HG03066 (cell line): ENCODE results near the gene DYRK1A.

Experiments used
- ATAC-seq: cut with Tn5 transposase; IDR thresholded peaks from one replicate; pipeline ENCODE4 v1.9.1; 2021; ENCODE audit warnings: low read depth; ENCODE audit not compliant: unreplicated experiment

DYRK1A gene

DNA sequence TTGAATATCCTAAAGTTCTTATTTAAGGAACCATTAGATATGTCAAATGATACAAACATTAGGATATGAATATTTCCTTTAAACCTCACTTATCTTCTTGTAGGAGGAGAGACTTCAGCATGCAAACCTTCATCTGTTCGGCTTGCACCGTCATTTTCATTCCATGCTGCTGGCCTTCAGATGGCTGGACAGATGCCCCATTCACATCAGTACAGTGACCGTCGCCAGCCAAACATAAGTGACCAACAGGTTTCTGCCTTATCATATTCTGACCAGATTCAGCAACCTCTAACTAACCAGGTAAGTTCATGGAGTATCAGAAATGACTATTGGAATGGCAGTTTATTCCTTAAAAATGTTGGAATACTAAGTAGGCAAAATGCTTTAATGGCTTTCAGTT lies 106.0 kb downstream of the DYRK1A start:
- no peak for ATAC-seq

DNA sequence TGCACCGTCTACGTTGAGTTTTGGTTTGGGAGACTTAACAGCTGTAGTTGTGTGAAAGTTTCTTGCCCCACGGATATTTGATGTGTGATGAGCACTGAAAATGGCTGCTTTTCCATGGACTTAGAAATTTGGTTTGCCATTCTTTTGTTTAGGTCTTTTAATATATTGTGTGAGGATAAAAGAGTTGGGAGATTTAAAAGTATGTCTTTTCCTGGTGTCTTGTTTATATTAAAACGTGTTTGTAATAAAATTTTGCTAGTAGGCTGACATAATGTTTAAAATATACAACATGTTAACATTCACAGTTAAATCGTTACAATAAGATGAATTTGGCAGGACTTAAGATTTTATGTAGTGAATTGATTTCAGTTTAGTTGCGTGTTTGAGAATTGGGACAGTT lies 106.9 kb downstream of the DYRK1A start:
- no peak for ATAC-seq

DNA sequence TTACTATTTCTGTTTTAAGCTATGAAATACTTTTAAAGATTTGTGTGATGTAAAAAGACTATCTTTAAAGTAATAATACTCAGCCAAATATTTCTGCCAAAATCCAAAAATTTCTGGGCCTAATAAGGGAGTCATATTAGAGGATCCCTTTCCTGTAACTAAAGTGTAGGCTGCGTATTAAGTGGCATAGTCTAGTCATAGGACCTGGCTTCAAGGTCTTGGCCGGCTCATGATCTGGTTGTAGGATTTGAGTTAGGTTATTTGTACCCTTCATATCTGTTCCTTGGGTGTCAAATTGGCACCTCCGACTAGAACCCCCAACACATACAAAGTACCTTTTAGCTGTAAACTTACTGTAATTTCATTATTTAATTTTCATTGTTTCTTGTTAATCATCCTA lies 107.8 kb downstream of the DYRK1A start:
- ATAC-seq = no peak

DNA sequence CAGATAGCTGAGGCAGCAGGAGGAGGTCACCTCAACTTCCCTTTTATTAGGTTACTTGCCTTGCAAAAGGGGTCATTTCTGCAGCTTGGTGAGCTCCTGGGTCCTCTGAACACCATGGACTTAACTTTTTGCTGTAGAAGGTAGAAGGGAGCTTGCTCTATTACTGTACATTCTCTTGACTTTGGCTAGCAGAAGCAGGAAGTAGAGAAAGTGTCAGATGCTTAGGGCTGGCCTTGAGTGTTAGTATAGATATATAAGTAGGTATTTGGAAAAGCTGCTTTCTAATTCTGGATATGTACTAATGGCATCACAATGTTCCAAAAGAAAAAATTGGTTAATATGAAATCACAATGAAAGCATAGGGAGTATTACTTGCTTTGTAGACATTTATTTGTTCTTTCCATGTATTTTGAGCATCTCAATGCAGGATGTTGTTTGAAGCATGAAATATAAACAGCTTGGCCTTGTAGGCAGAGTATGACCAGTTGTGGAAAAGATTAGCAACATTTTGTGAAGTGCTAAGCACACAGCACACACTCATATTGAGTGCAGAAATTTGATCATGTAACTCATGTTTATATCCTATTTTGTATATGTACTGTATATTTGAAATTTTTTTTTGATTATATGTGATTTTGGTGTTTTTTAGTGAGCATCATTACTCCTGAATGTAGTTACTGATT lies 108.8 kb downstream of the DYRK1A start:
- ATAC-seq = no peak

DNA sequence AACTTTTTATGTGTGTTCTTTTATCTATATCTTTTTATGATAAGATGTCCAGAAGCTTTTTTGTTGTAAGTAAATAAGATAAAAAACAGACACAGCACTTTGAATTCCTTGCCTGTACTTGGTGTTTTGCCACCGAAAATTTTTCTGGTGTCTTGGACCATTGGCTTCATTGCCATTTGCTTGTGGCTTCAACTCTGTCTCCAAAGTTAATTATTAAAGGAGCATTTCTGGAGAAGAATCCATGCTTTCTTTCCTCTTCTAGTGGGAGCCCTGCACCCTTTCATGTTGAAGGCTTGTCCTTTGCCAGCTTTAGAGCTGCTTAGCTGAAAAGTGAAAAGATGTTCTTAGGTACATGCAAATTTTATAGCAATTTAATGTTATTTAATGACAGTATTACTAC lies 112.2 kb downstream of the DYRK1A start:
- ATAC-seq = no peak

DNA sequence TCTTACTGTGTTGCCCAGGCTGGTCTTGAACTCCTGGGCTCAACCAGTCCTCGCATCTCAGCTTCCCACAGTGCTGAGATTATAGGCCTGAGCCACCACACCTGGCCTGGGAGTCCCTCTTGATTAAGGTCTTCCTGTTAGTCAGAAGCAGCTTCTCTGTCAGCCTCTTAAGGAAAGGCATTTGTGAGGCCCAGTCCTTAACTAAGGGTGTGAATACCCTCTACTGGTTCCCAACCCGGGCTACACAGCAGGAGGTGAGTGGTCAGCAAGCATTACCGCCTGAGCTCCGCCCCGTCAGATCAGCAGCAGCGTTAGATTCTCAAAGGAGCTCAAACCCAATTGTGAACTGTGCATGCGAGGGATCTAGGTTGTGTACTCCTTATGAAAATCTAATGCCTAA lies 117.2 kb downstream of the DYRK1A start:
- ATAC-seq = no peak

DNA sequence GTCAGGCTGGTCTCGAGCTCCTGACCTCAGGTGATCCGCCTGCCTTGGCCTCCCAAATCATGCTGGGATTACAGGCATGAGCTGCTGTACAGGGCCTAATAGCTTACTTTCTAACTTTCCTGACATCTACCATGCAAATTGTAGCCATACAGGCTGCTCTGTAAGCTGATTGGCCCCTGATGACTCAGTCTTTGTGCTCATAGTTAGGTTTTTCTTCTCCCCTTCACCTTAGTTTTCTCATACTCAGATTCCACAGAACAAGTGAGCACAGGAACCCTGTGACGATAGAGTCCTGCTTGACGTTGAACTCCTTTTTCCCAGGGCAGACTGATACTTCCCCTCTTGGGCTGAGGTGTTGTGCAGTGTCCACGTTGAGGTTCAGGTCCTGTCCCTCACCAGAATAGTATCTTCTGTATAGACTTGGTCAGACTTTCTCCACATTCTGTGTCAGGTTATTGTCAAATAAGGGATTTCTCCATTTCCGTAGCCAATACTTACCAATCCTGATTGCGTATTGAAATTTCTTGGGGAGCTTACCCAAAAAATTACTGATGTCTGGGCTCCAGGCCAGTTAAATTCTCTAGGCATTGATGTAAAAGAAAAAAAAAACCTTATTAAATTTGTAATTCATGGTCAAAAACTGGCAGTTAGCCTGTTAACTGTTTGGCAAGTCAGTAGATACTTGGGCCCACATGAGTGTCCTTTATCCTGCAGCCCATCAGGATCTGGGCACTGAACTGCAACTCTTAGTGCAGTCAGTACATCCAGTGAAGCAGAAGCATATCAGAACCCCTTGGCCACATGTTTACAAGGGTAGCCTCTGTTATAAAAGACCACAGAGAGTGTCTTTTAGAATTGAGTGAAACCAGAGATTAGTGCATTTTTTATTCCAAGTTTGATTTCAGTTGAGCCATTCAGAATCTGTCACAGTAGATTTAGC lies 118.2 kb downstream of the DYRK1A start:
- no peak for ATAC-seq

DNA sequence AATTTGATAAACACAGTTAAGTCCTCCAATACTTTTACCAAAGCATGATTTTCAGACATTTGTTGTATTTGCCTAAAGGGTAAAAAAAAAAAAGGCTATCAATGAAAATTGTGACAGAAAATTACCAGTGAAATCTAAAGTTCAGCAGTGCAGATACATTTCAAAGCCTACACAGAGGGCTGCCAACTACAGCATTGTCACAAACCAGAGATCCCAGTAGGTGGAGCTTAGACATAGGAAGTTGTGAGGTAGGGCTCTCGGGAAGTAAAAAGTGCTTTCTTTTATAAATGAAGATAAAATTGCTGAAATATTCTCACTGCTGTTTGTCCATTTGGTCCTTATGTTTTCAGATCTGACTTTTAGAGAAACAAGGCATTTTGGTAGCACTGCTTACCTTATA lies 123.0 kb downstream of the DYRK1A start:
- no peak for ATAC-seq

DNA sequence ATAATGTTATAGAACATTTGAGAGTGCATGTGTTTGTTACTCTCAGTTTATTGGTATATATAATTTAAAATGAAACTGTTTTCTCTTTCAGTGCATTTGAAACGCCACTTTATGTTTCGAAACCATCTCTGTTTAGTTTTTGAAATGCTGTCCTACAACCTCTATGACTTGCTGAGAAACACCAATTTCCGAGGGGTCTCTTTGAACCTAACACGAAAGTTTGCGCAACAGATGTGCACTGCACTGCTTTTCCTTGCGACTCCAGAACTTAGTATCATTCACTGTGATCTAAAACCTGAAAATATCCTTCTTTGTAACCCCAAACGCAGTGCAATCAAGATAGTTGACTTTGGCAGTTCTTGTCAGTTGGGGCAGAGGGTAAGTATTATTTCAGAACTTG lies 123.5 kb downstream of the DYRK1A start:
- no peak for ATAC-seq

DNA sequence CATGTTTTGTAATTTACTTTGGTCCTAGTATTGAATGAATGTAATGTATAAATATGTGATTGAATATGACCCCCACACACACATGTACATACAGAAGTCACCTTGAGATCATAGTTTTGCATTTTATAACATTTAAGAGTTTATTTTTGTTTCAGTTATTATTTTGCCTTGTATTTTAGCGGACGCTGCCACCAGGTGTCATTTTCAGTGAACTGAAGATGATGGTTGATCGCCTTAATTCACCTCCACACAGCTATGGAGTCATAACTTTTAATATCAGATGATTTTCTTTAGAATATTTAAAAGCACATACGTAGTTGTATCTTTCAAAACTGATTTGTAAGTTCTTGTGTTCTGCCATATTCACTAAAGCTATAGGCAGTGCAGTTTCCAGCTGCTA lies 130.4 kb downstream of the DYRK1A start:
- ATAC-seq = no peak

DNA sequence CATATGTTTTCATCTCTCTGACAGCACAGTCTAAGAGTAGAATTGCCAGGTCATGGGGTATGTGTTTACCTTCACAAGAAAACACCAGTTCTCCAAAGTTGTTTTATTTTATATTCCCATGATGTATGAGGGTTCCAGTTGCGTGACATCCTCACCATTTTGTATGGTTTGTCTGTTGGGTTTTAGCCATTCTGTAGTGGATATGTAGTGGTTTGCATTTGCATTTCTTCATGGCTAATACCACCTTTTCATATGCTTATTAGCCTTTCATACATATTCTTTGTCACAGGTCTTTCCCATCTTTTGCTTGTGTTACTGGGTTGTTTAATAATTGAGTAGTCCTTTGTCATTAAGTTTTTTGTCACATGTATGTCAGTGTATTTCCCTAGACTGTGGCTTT lies 132.1 kb downstream of the DYRK1A start:
- no peak for ATAC-seq

DNA sequence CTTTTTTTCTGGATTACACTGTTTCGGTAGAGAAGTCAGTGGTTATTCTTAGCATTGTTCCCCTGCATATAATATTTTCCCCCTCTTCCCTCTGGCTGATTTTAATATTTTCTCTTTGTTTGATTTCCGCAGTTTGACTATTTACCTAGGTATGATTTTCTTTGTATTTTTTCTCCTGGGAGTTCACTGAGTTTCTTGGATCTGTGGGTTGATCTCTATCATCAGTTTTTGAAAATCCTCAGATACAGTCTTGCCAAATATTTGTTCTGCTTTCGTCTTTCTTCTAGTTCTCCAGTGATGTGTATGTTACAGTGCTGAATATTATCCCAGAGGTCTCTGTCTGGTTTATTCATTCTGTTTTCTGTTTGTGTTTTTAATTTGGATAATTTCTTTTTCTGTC lies 136.4 kb downstream of the DYRK1A start:
- no peak for ATAC-seq

DNA sequence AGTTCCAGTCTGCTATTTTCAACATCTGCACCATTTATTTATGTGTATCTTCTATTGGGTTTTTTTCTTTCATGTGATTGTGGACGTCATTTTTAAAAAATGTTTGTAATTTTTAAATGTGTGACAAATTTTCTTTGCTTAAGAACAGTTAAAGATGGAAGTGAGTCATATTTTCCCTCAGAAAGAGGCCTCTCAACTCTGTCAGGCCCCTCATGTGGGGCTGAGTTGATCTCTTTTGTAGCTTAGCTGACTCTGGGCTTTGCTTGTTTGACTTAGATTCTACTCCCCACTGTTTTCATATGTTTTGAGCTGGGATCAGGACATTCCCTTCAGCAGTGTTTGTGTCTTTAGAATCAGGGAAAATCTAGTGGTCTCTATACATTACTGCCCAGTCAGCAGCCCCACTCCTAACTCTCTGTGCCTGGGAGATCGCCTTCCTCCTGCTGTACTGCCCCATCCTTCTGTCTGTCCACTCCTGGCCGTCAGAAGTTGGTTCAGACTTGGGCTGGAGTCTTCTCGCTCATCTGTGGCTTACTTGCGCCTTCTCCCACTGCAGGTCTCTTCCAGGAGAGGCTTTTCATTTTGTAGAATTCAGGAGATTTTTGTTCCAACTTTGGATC lies 137.4 kb downstream of the DYRK1A start:
- ATAC-seq = no peak

DNA sequence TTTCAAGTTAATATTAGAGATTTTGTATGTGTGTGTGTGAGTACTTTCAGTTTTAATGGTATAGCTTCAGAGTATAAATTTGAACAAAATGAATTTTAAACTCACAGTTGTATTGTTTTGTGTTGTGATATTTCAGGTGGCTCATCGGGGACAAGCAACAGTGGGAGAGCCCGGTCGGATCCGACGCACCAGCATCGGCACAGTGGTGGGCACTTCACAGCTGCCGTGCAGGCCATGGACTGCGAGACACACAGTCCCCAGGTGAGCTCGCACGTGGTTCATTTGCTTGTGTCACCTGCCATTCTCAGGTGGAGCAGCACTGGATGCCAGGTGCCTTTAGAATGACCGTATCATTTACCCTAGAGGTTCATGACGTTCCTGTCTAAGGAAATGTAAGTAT lies 139.4 kb downstream of the DYRK1A start:
- ATAC-seq = no peak

DNA sequence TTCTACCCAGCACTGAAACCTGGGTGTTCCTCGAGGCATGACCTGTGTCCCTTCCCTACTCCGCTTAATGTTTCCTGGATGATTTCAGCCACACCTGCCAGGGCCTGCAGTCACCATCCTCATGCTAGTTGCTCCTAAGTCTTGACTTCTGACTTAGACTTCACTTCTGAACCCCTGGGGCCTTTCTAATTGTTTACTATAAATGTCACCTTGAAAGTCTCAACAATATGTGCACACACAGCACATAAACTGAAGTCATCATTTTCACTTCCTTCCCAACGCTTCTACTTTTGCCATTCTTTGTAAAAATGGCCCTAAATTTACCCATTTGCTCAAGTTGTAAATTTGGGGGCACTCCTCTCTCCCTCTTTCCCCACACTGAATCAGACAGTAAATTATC lies 141.1 kb downstream of the DYRK1A start:
- no peak for ATAC-seq

DNA sequence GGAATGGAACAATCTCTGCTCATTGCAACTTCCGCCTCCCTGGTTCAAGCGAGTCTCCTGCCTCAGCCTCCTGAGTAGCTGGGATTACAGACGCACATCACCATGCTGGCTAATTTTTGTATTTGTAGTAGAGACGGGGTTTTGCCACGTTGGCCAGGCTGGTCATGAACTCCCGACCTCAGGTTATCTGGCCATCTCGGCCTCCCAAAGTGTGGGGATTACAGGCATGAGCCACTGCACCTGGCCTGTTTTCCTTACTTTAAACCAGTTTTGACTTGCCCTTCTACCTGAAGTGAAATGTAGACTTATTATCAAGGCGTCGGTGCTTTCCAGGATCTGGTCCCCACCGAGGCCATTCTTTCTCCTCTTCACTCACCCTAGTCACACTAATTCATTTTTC lies 141.8 kb downstream of the DYRK1A start:
- ATAC-seq = no peak

DNA sequence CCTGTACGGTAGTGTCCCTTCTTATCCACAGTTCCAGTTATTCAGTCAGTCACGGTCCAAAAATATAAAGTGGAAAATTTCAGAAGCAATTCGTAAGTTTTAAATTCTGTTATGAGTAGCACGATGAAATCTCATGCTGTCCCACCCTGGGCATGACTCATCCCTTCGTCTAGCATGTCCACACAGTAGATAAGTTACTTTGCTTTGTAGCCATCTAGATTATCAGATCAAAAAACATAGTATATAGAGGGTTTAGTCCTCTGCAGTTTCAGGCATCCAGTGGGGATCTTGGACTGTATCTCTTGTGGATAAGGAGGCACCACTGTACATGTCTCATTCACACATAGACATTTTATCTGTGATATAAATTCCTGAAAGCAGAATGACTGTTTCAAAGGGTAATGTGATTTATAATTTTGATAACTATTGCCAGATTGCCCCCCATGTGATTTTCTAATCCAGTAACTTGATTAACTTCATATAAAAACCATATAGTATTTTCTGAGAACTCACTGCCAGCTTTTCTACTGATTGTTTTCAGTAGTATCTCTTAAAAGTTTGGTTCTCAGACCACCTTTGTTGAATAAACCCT lies 143.3 kb downstream of the DYRK1A start:
- ATAC-seq = no peak

DNA sequence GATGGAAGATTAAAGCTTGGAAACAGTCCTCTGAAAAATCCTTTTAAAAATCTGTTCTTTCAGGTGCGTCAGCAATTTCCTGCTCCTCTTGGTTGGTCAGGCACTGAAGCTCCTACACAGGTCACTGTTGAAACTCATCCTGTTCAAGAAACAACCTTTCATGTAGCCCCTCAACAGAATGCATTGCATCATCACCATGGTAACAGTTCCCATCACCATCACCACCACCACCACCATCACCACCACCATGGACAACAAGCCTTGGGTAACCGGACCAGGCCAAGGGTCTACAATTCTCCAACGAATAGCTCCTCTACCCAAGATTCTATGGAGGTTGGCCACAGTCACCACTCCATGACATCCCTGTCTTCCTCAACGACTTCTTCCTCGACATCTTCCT lies 145.3 kb downstream of the DYRK1A start:
- no peak for ATAC-seq

DNA sequence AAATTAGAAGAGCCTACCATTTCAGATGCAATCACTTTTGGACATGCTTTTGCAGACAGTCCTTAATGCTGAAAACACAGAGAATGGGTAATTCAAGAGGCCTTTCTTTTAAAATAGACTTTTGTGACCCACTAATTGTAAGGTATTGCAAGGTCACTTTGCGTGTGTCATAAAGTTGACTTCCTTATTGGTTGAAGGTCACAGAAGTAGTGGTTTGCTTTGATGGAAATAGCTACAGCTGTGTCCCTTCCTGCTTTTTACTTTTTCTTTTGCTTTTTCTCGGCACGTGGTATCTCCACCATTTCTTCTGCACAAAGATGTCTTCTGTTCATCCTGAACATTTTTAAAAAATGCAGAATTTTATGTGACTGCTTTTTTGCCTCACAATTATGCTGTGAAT lies 146.8 kb downstream of the DYRK1A start:
- no peak for ATAC-seq

DNA sequence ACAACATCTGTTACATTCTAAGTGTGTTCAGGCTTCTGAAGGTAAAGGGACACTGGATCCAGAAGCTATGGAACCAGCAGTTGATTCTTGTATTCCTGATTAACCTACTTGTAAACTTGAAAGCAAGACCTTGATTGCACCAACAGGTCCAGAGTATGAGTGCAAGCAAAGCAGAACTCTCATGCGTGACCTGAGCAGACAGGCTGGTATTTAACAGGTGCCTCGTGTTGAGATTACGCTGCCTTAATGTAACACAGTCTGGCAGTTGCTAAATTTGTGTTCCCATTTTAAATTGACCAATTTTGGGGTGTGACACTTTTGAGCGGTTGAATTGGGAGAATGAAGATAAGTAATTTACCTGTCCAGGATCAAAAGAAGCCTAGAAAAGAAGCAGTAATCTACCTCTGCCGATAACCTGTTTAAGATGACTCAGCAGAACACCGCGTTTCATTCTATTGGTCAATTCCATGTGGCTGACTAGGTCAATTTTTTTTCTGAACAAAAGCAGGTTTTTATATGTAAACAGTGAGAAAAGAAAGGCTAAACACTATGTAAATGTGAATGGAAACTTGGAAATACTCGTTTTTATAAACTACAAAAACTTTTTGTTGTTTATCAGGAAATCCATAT lies 147.6 kb downstream of the DYRK1A start:
- ATAC-seq = no peak

DNA sequence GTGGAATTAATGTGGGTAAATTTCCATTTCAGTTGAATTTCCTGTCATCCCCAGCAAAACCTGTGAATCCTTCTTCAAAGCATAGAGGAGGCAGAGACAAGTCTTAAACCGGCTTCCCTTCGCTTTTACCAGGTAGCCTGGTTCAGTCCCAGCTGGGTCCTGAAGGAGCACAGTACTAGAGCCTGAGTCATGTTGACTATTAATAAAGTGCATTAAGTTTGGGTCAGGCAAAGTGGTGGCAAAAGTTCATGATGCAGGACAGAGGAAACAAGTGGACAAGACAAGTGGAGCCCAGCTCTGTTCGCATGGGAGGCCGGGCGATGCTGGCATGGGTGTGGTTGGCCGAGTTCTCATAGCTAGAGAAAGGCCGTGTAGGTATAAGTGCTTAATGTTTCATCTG lies 150.4 kb downstream of the DYRK1A start:
- no peak for ATAC-seq
